Measurements from ENCODE around the gene OR5V1. TPM values are rescaled to one million over a fixed set of nuclear protein-coding genes. Genes with fewer than 3 reads are reported as not detected.

The OR5V1 gene
- not detected in 2 replicates for total RNA-seq (2022)
- not detected for Bru-seq, nascent RNA
- BruChase-seq, experiment 1, labeled RNA remaining after a 6-hour chase, result percentile 1 among the genes with signal in this experiment
- BruChase-seq, experiment 2, labeled RNA remaining after a 2-hour chase, result percentile 3 among the genes with signal in this experiment
- long read RNA-seq, result 0 reads

- no peaks in the 10 kb centered on the region for H3K4me1 Mint-ChIP-seq (ENCODE audit: low read depth, unreplicated experiment)
- H3K36me3 Mint-ChIP-seq (ENCODE audit: insufficient read depth, unreplicated experiment), result no peaks in the 10 kb centered on the region
- no peak within 1 kb of the TSS for H3K4me3 Mint-ChIP-seq (ENCODE audit: low read depth, unreplicated experiment)
- TF ChIP-seq CTCF (IDR thresholded peaks at IDR 0.05; ENCODE audit: unreplicated experiment), result no peak
- CTCF ChIA-PET, result interaction anchor here (1.1 kb wide), 1 partner anchor 13 kb away, joined by 3 read pairs; no protein-coding TSS in a partner anchor
- no TSS peak for BruUV-seq (replicated peaks)
- no peak for DNase-seq
- H3K27me3 Mint-ChIP-seq (ENCODE audit: unreplicated experiment), result no peaks in the 10 kb centered on the region
- intact Hi-C loops (cut with micrococcal nuclease; ENCODE audit: unreplicated experiment), result no loop called here
- H3K9me3 Mint-ChIP-seq (ENCODE audit: low read depth, unreplicated experiment), result no peaks in the 10 kb centered on the region
- no peak within 1 kb of the TSS for H3K27ac Mint-ChIP-seq (ENCODE audit: unreplicated experiment)
These were observed at the start of gene OR5V1 for GRCh38 chr6:29368765-29369164. TSS of gene OR5V1 (minus strand) at chr6:29368865. CDS start at chr6:29356195, 12,670 bp downstream.

GRCh38 chr6:29414588-29414987, 45.9 kb upstream of the OR5V1 start, which contains the start of gene OR12D1:
TSS of gene OR12D1 (plus strand) at chr6:29414928.
- no peak within 1 kb of the TSS for H3K4me3 Mint-ChIP-seq (ENCODE audit: low read depth, unreplicated experiment)
- H3K27ac Mint-ChIP-seq (ENCODE audit: unreplicated experiment), result no peak within 1 kb of the TSS
- H3K36me3 Mint-ChIP-seq (ENCODE audit: insufficient read depth, unreplicated experiment), result no peaks in the 10 kb centered on the region
- CTCF ChIA-PET, result interaction anchor here (0.6 to 1.5 kb wide), 2 partner anchors 188 to 218 kb away, joined by 3 read pairs; partner anchors contain the start of gene GABBR1
- peak; percentile 28 for TF ChIP-seq CTCF (IDR thresholded peaks at IDR 0.05; ENCODE audit: unreplicated experiment)
- H3K9me3 Mint-ChIP-seq (ENCODE audit: low read depth, unreplicated experiment), result peaks cover 10% of the 10 kb centered on the region
- peak; percentile 36 for DNase-seq
- H3K4me1 Mint-ChIP-seq (ENCODE audit: low read depth, unreplicated experiment), result no peaks in the 10 kb centered on the region
- H3K27me3 Mint-ChIP-seq (ENCODE audit: unreplicated experiment), result no peaks in the 10 kb centered on the region
- no TSS peak for BruUV-seq (replicated peaks)
- intact Hi-C loops (cut with micrococcal nuclease; ENCODE audit: unreplicated experiment), result loop anchor here (1.0 to 10.0 kb wide), 3 partner anchors 47 to 175 kb away; no protein-coding TSS in a partner anchor

GRCh38 chr6:29403801-29404200, 35.1 kb upstream of the OR5V1 start:
- no peaks in the 10 kb centered on the region for H3K9me3 Mint-ChIP-seq (ENCODE audit: low read depth, unreplicated experiment)
- no peak for DNase-seq
- CTCF ChIA-PET, result no interaction called here
- no peak for TF ChIP-seq CTCF (IDR thresholded peaks at IDR 0.05; ENCODE audit: unreplicated experiment)
- H3K4me1 Mint-ChIP-seq (ENCODE audit: low read depth, unreplicated experiment), result no peaks in the 10 kb centered on the region
- no TSS peak for BruUV-seq (replicated peaks)
- no peaks in the 10 kb centered on the region for H3K27me3 Mint-ChIP-seq (ENCODE audit: unreplicated experiment)
- no peaks in the 10 kb centered on the region for H3K36me3 Mint-ChIP-seq (ENCODE audit: insufficient read depth, unreplicated experiment)
- no peak overlapping the region for H3K27ac Mint-ChIP-seq (ENCODE audit: unreplicated experiment)
- intact Hi-C loops (cut with micrococcal nuclease; ENCODE audit: unreplicated experiment), result no loop called here
- H3K4me3 Mint-ChIP-seq (ENCODE audit: low read depth, unreplicated experiment), result no peak overlapping the region

GRCh38 chr6:29399525-29399924, 30.9 kb upstream of the OR5V1 start:
- CTCF ChIA-PET, result no interaction called here
- no peak overlapping the region for H3K4me3 Mint-ChIP-seq (ENCODE audit: low read depth, unreplicated experiment)
- H3K27me3 Mint-ChIP-seq (ENCODE audit: unreplicated experiment), result no peaks in the 10 kb centered on the region
- no TSS peak for BruUV-seq (replicated peaks)
- no peak overlapping the region for H3K27ac Mint-ChIP-seq (ENCODE audit: unreplicated experiment)
- no peak for TF ChIP-seq CTCF (IDR thresholded peaks at IDR 0.05; ENCODE audit: unreplicated experiment)
- no peaks in the 10 kb centered on the region for H3K9me3 Mint-ChIP-seq (ENCODE audit: low read depth, unreplicated experiment)
- intact Hi-C loops (cut with micrococcal nuclease; ENCODE audit: unreplicated experiment), result no loop called here
- H3K36me3 Mint-ChIP-seq (ENCODE audit: insufficient read depth, unreplicated experiment), result no peaks in the 10 kb centered on the region
- H3K4me1 Mint-ChIP-seq (ENCODE audit: low read depth, unreplicated experiment), result no peaks in the 10 kb centered on the region
- DNase-seq, result no peak

Measured in Calu3 (cell line).